PC-3 (cell line): ENCODE results near the gene TXNDC17.

ENCODE experiments used
- CTCF ChIP-seq: fragments of 300-600 bp; sonication (generic); conservative IDR thresholded peaks from 2 replicates; pipeline ENCODE4 v1.5.1; 2017; ENCODE audit warnings: antibody characterized with exemption, low read depth, mild to moderate bottlenecking, low read length
- EZH2 ChIP-seq: fragments of 300-600 bp; sonication (generic); IDR thresholded peaks from one replicate; pipeline ENCODE4 v1.6.1; 2017; ENCODE audit warnings: antibody characterized with exemption, mild to moderate bottlenecking, low read length; ENCODE audit not compliant: unreplicated experiment
- EZH2phosphoT487 ChIP-seq: fragments of 300-600 bp; sonication (generic); IDR thresholded peaks from 2 replicates; pipeline ENCODE4 v1.6.1; 2018; ENCODE audit warnings: mild to moderate bottlenecking, antibody characterized with exemption, low read length, borderline replicate concordance

DNA sequence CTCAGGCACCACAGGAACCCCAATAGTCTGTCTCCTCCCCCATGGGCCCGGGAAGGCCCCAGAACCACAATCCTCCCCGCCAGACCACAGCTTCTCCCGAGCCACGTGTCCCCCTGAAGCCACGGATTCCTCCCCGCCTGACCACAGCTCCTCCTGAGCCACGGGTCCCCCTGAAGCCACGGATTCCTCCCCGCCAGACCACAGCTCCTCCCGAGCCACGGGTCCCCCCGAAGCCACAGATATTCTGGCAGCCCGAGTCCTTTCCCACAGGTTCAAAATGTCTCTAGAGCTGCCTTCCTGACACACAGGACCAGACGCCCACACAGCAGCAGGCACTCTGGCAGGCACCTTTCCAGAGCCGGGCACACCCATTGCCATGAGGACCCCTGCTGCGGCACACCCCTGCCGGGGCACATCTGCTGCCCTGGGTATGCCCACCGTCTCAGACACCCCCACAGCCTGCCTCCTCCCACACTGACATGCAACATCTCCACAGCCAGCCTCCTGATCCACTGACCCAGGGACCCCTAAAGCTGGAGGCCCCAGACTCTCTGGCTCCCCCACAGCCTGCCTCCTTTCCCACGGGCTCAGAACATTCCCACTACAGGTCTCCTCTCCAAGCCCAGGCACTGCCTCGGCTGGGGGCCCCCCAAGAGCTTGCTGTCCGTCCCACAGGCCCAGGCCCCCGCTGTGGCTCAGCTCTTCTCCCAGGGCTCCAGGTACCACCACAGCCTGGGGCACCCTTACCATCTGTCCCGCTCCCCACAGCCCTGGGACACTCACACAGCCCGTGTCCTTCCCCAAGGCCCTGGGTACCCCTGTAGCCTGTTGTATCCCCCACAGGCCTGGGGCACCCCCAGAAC is 2.6 kb upstream of the TXNDC17 start:
- TF ChIP-seq CTCF (no peak), EZH2 (no peak), EZH2phosphoT487 (no peak)
